ENCODE results near the gene ANKMY2.

The ANKMY2 gene

GRCh38 chr7:16559497-16560179, 85.9 kb downstream of the ANKMY2 start:
- no peaks in the 10 kb centered on the region for H3K27me3 ChIP-seq (ENCODE audit: insufficient read depth, low read length, poor library complexity)
- no CpG with 5 or more reads among the region's 3 CpGs for WGBS (ENCODE audit: extremely low coverage, insufficient coverage, low lambda C conversion rate)
- no peak overlapping the region for H3K27ac ChIP-seq (ENCODE audit: low read depth, low read length)
- H3K4me1 ChIP-seq (ENCODE audit: control insufficient read depth, low read depth, low read length) = no peaks in the 10 kb centered on the region
- H3K18ac ChIP-seq (ENCODE audit: low read length) = no peak overlapping the region
- no peaks in the 10 kb centered on the region for H3K79me1 ChIP-seq (ENCODE audit: low read length)
- no peak overlapping the region for H3K4me2 ChIP-seq (ENCODE audit: low read length)
- no peak overlapping the region for H4K8ac ChIP-seq (ENCODE audit: low read depth, low read length)
- no peak overlapping the region for H3K9ac ChIP-seq (ENCODE audit: low read length)
- H3K56ac ChIP-seq (ENCODE audit: low read length) = no peak overlapping the region
- no peak overlapping the region for H2AK5ac ChIP-seq (ENCODE audit: low read length)
- no peak overlapping the region for H4K5ac ChIP-seq (ENCODE audit: low read length)
- no peak overlapping the region for H2BK5ac ChIP-seq (ENCODE audit: low read length)
- H2BK120ac ChIP-seq (ENCODE audit: low read depth, low read length) = no peak overlapping the region
- no peak overlapping the region for H3K4ac ChIP-seq (ENCODE audit: low read depth, low read length)
- no peaks in the 10 kb centered on the region for H3K79me2 ChIP-seq (ENCODE audit: control insufficient read depth, insufficient read depth, low read length)
- H2BK15ac ChIP-seq (replicated peaks; ENCODE audit: low read depth) = no peak overlapping the region
- H3K23ac ChIP-seq (ENCODE audit: low read length) = no peak overlapping the region
- no peak overlapping the region for H3K4me3 ChIP-seq (ENCODE audit: low read length)
- H3K36me3 ChIP-seq (ENCODE audit: control insufficient read depth, insufficient read depth, low read length) = no peaks in the 10 kb centered on the region
- no peak for DNase-seq

GRCh38 chr7:16558761-16559302, 86.7 kb downstream of the ANKMY2 start:
- Histone ChIP-seq H3K27ac (ENCODE audit: low read depth, low read length) (no peak overlapping the region), H4K5ac (ENCODE audit: low read length) (no peak overlapping the region), H2BK5ac (ENCODE audit: low read length) (no peak overlapping the region), H3K4me1 (ENCODE audit: control insufficient read depth, low read depth, low read length) (no peaks in the 10 kb centered on the region), H3K18ac (ENCODE audit: low read length) (no peak overlapping the region), H3K79me2 (ENCODE audit: control insufficient read depth, insufficient read depth, low read length) (no peaks in the 10 kb centered on the region), H2AK5ac (ENCODE audit: low read length) (no peak overlapping the region), H3K9ac (ENCODE audit: low read length) (no peak overlapping the region), H3K36me3 (ENCODE audit: control insufficient read depth, insufficient read depth, low read length) (no peaks in the 10 kb centered on the region), H3K79me1 (ENCODE audit: low read length) (no peaks in the 10 kb centered on the region), H3K4ac (ENCODE audit: low read depth, low read length) (no peak overlapping the region), H4K8ac (ENCODE audit: low read depth, low read length) (no peak overlapping the region), H3K27me3 (ENCODE audit: insufficient read depth, low read length, poor library complexity) (no peaks in the 10 kb centered on the region), H2BK15ac (replicated peaks; ENCODE audit: low read depth) (no peak overlapping the region), H3K4me3 (ENCODE audit: low read length) (no peak overlapping the region), H3K56ac (ENCODE audit: low read length) (no peak overlapping the region), H3K23ac (ENCODE audit: low read length) (no peak overlapping the region), H2BK120ac (ENCODE audit: low read depth, low read length) (no peak overlapping the region), H3K4me2 (ENCODE audit: low read length) (no peak overlapping the region)
- no CpG with 5 or more reads among the region's 4 CpGs for WGBS (ENCODE audit: extremely low coverage, insufficient coverage, low lambda C conversion rate)
- no peak for DNase-seq

- DNase-seq = no peak
- H3K18ac ChIP-seq (ENCODE audit: low read length) = no peak overlapping the region
- H2BK15ac ChIP-seq (replicated peaks; ENCODE audit: low read depth) = no peak overlapping the region
- no peak overlapping the region for H4K8ac ChIP-seq (ENCODE audit: low read depth, low read length)
- no peaks in the 10 kb centered on the region for H3K79me2 ChIP-seq (ENCODE audit: control insufficient read depth, insufficient read depth, low read length)
- H3K56ac ChIP-seq (ENCODE audit: low read length) = no peak overlapping the region
- no peak overlapping the region for H4K5ac ChIP-seq (ENCODE audit: low read length)
- no peak overlapping the region for H3K4me2 ChIP-seq (ENCODE audit: low read length)
- WGBS (ENCODE audit: extremely low coverage, insufficient coverage, low lambda C conversion rate) = no CpG with 5 or more reads among the region's 2 CpGs
- H3K4me3 ChIP-seq (ENCODE audit: low read length) = no peak overlapping the region
- H3K27ac ChIP-seq (ENCODE audit: low read depth, low read length) = no peak overlapping the region
- no peaks in the 10 kb centered on the region for H3K36me3 ChIP-seq (ENCODE audit: control insufficient read depth, insufficient read depth, low read length)
- H3K9ac ChIP-seq (ENCODE audit: low read length) = no peak overlapping the region
- no peak overlapping the region for H3K4ac ChIP-seq (ENCODE audit: low read depth, low read length)
- H3K4me1 ChIP-seq (ENCODE audit: control insufficient read depth, low read depth, low read length) = no peaks in the 10 kb centered on the region
- H3K27me3 ChIP-seq (ENCODE audit: insufficient read depth, low read length, poor library complexity) = no peaks in the 10 kb centered on the region
- H3K23ac ChIP-seq (ENCODE audit: low read length) = no peak overlapping the region
- H2BK5ac ChIP-seq (ENCODE audit: low read length) = no peak overlapping the region
- H2AK5ac ChIP-seq (ENCODE audit: low read length) = no peak overlapping the region
- no peak overlapping the region for H2BK120ac ChIP-seq (ENCODE audit: low read depth, low read length)
- no peaks in the 10 kb centered on the region for H3K79me1 ChIP-seq (ENCODE audit: low read length)
These were observed 89.2 kb downstream of the ANKMY2 start for GRCh38 chr7:16556359-16556758.

GRCh38 chr7:16554518-16555236, 90.9 kb downstream of the ANKMY2 start:
- no peak overlapping the region for H2AK5ac ChIP-seq (ENCODE audit: low read length)
- no CpG with 5 or more reads among the region's 10 CpGs for WGBS (ENCODE audit: extremely low coverage, insufficient coverage, low lambda C conversion rate)

GRCh38 chr7:16550671-16551070, 94.9 kb downstream of the ANKMY2 start:
- H3K4me3 ChIP-seq (ENCODE audit: low read length) = no peak overlapping the region
- no peak overlapping the region for H2BK5ac ChIP-seq (ENCODE audit: low read length)
- no peak overlapping the region for H4K5ac ChIP-seq (ENCODE audit: low read length)
- no peak overlapping the region for H2BK15ac ChIP-seq (replicated peaks; ENCODE audit: low read depth)
- H3K4me1 ChIP-seq (ENCODE audit: control insufficient read depth, low read depth, low read length) = no peaks in the 10 kb centered on the region
- no peak overlapping the region for H3K18ac ChIP-seq (ENCODE audit: low read length)
- H3K27me3 ChIP-seq (ENCODE audit: insufficient read depth, low read length, poor library complexity) = no peaks in the 10 kb centered on the region
- no peak overlapping the region for H2BK120ac ChIP-seq (ENCODE audit: low read depth, low read length)
- no CpG with 5 or more reads among the region's 1 CpG for WGBS (ENCODE audit: extremely low coverage, insufficient coverage, low lambda C conversion rate)
- no peak overlapping the region for H3K27ac ChIP-seq (ENCODE audit: low read depth, low read length)
- no peak overlapping the region for H4K8ac ChIP-seq (ENCODE audit: low read depth, low read length)
- H2AK5ac ChIP-seq (ENCODE audit: low read length) = no peak overlapping the region
- no peaks in the 10 kb centered on the region for H3K79me2 ChIP-seq (ENCODE audit: control insufficient read depth, insufficient read depth, low read length)
- no peak overlapping the region for H3K4me2 ChIP-seq (ENCODE audit: low read length)
- no peak overlapping the region for H3K56ac ChIP-seq (ENCODE audit: low read length)
- no peak for DNase-seq
- H3K9ac ChIP-seq (ENCODE audit: low read length) = no peak overlapping the region
- H3K4ac ChIP-seq (ENCODE audit: low read depth, low read length) = no peak overlapping the region
- no peaks in the 10 kb centered on the region for H3K36me3 ChIP-seq (ENCODE audit: control insufficient read depth, insufficient read depth, low read length)
- no peaks in the 10 kb centered on the region for H3K79me1 ChIP-seq (ENCODE audit: low read length)
- no peak overlapping the region for H3K23ac ChIP-seq (ENCODE audit: low read length)

More at GRCh38 chr7:16554518-16555236, 90.9 kb downstream of the ANKMY2 start:
- Histone ChIP-seq H3K18ac (ENCODE audit: low read length) (no peak overlapping the region), H3K4me1 (ENCODE audit: control insufficient read depth, low read depth, low read length) (no peaks in the 10 kb centered on the region), H3K23ac (ENCODE audit: low read length) (no peak overlapping the region), H2BK15ac (replicated peaks; ENCODE audit: low read depth) (no peak overlapping the region), H3K4ac (ENCODE audit: low read depth, low read length) (no peak overlapping the region), H3K79me1 (ENCODE audit: low read length) (no peaks in the 10 kb centered on the region), H3K9ac (ENCODE audit: low read length) (no peak overlapping the region), H4K8ac (ENCODE audit: low read depth, low read length) (no peak overlapping the region), H3K56ac (ENCODE audit: low read length) (no peak overlapping the region), H2BK120ac (ENCODE audit: low read depth, low read length) (no peak overlapping the region), H4K5ac (ENCODE audit: low read length) (no peak overlapping the region), H3K27me3 (ENCODE audit: insufficient read depth, low read length, poor library complexity) (no peaks in the 10 kb centered on the region), H3K4me3 (ENCODE audit: low read length) (no peak overlapping the region), H3K27ac (ENCODE audit: low read depth, low read length) (no peak overlapping the region), H2BK5ac (ENCODE audit: low read length) (no peak overlapping the region), H3K79me2 (ENCODE audit: control insufficient read depth, insufficient read depth, low read length) (no peaks in the 10 kb centered on the region), H3K4me2 (ENCODE audit: low read length) (no peak overlapping the region), H3K36me3 (ENCODE audit: control insufficient read depth, insufficient read depth, low read length) (no peaks in the 10 kb centered on the region)
- DNase-seq = no peak
